SU-DHL-6 (cell line): Measurements from ENCODE around the gene RNF38.
"Not testable (repeated sequence)": the region's sequence is repeated elsewhere in the genome, so short reads cannot be mapped to it uniquely, and the experiment has no call there.

ENCODE experiments used
- H2AFZ ChIP-seq: fragments of 200-600 bp; sonication (generic); 2 replicates; pipeline ENCODE4 v1.6.1; 2014; ENCODE audit warnings: low read depth, mild to moderate bottlenecking, moderate library complexity, mixed read lengths, antibody characterized with exemption, low read length; ENCODE audit not compliant: severe bottlenecking
- H3F3A ChIP-seq: fragments of 200-600 bp; shearing (Covaris generic); 2 replicates; pipeline ENCODE4 v1.6.0; 2016; ENCODE audit warnings: antibody characterized with exemption, mild to moderate bottlenecking; ENCODE audit not compliant: insufficient read depth
- H3K27ac ChIP-seq: fragments of 200-600 bp; sonication (generic); 2 replicates; pipeline ENCODE4 v1.5.1; 2016; ENCODE audit warnings: low read depth, mild to moderate bottlenecking, low read length, moderate library complexity, mixed read lengths
- H3K27me3 ChIP-seq: fragments of 200-600 bp; sonication (generic), shearing (Covaris generic); 2 replicates; pipeline ENCODE4 v1.6.0; 2014; ENCODE audit warnings: mild to moderate bottlenecking, low read length
- H3K36me3 ChIP-seq: fragments of 200-600 bp; sonication (generic); 2 replicates; pipeline ENCODE4 v1.6.1; 2014; ENCODE audit warnings: mild to moderate bottlenecking, low read length, mixed read lengths
- H3K4me2 ChIP-seq: fragments of 300-600, 200-600 bp; shearing (Covaris generic), sonication (generic); 2 replicates; pipeline ENCODE4 v1.6.0; 2014; ENCODE audit warnings: low read length, low read depth, mild to moderate bottlenecking; ENCODE audit not compliant: poor library complexity, severe bottlenecking
- H3K4me3 ChIP-seq: fragments of 200-600 bp; sonication (generic); 2 replicates; pipeline ENCODE4 v1.5.1; 2014; ENCODE audit warnings: antibody characterized with exemption, low read length, mild to moderate bottlenecking, mixed read lengths; ENCODE audit not compliant: insufficient read depth, poor library complexity, severe bottlenecking
- H3K79me2 ChIP-seq: fragments of 200-600 bp; sonication (generic); 2 replicates; pipeline ENCODE4 v1.6.1; 2014; ENCODE audit warnings: mild to moderate bottlenecking, low read length, moderate library complexity; ENCODE audit not compliant: insufficient read depth
- H3K9ac ChIP-seq: fragments of 200-600 bp; sonication (generic); 2 replicates; pipeline ENCODE4 v1.7.0; 2014; ENCODE audit warnings: mild to moderate bottlenecking, low read length
- H3K9me2 ChIP-seq: fragments of 200-600 bp; sonication (generic); replicated peaks from 2 replicates; pipeline ENCODE4 v1.6.1; 2014; ENCODE audit warnings: low read length; ENCODE audit not compliant: insufficient read depth
- H3K9me3 ChIP-seq: fragments of 200-600 bp; sonication (generic); 2 replicates; pipeline ENCODE4 v1.6.1; 2014; ENCODE audit warnings: low read length, mixed read lengths; ENCODE audit not compliant: insufficient read depth
- H4K20me1 ChIP-seq: fragments of 200-600 bp; sonication (generic); 2 replicates; pipeline ENCODE4 v1.6.1; 2014; ENCODE audit warnings: low read depth, mild to moderate bottlenecking, antibody characterized with exemption, low read length, moderate library complexity, mixed read lengths
- CTCF ChIP-seq: fragments of 200-600 bp; sonication (generic); IDR thresholded peaks from one replicate; pipeline ENCODE4 v1.5.1; 2017; ENCODE audit warnings: antibody characterized with exemption, mild to moderate bottlenecking, low read length, moderate library complexity; ENCODE audit not compliant: insufficient read depth, poor library complexity, severe bottlenecking
- EZH2phosphoT487 ChIP-seq: fragments of 200-600 bp; sonication (generic), shearing (Covaris generic); conservative IDR thresholded peaks from 2 replicates; pipeline ENCODE4 v1.6.1; 2018; ENCODE audit warnings: mild to moderate bottlenecking, antibody characterized with exemption, low read length, moderate library complexity, mixed read lengths

The RNF38 gene

GRCh38 chr9:36298566-36298965 is 101.5 kb downstream of the RNF38 start:
- no peaks in the 10 kb centered on the region for H3F3A ChIP-seq
- no peak overlapping the region for H3K27ac ChIP-seq
- no peaks in the 10 kb centered on the region for H3K9me3 ChIP-seq
- TF ChIP-seq EZH2phosphoT487 (no peak), CTCF (no peak)
- H3K27me3 ChIP-seq: no peaks in the 10 kb centered on the region
- H3K36me3 ChIP-seq: no peaks in the 10 kb centered on the region
- no peak overlapping the region for H3K9ac ChIP-seq
- no peak overlapping the region for H3K4me2 ChIP-seq
- H4K20me1 ChIP-seq: no peaks in the 10 kb centered on the region
- H2AFZ ChIP-seq: no peak overlapping the region
- H3K4me3 ChIP-seq: no peak overlapping the region
- H3K79me2 ChIP-seq: no peaks in the 10 kb centered on the region
- H3K9me2 ChIP-seq: no peaks in the 10 kb centered on the region

GRCh38 chr9:36297798-36298197 is 102.3 kb downstream of the RNF38 start:
- no peaks in the 10 kb centered on the region for H3F3A ChIP-seq
- H3K79me2 ChIP-seq: no peaks in the 10 kb centered on the region
- H3K9ac ChIP-seq: no peak overlapping the region
- H3K9me3 ChIP-seq: no peaks in the 10 kb centered on the region
- H3K27me3 ChIP-seq: no peaks in the 10 kb centered on the region
- H3K27ac ChIP-seq: no peak overlapping the region
- H4K20me1 ChIP-seq: no peaks in the 10 kb centered on the region
- no peak for TF ChIP-seq EZH2phosphoT487
- TF ChIP-seq CTCF: no peak
- no peak overlapping the region for H3K4me3 ChIP-seq
- H3K4me2 ChIP-seq: no peak overlapping the region
- no peaks in the 10 kb centered on the region for H3K36me3 ChIP-seq
- H2AFZ ChIP-seq: no peak overlapping the region
- no peaks in the 10 kb centered on the region for H3K9me2 ChIP-seq

- H3K4me2 ChIP-seq, H3K27me3 ChIP-seq, H2AFZ ChIP-seq, H3K36me3 ChIP-seq, H3F3A ChIP-seq, H3K27ac ChIP-seq, H3K4me3 ChIP-seq, H4K20me1 ChIP-seq, H3K9me2 ChIP-seq, H3K9ac ChIP-seq, H3K9me3 ChIP-seq, H3K79me2 ChIP-seq: not testable (repeated sequence)
These were observed 105.1 kb downstream of the RNF38 start for GRCh38 chr9:36294996-36295395.

- no peaks in the 10 kb centered on the region for H3K9me2 ChIP-seq
- H3K9me3 ChIP-seq: no peaks in the 10 kb centered on the region
- H3K4me3 ChIP-seq: no peak overlapping the region
- H3K27me3 ChIP-seq: no peaks in the 10 kb centered on the region
- no peak overlapping the region for H2AFZ ChIP-seq
- no peak overlapping the region for H3K9ac ChIP-seq
- no peaks in the 10 kb centered on the region for H3K36me3 ChIP-seq
- no peaks in the 10 kb centered on the region for H3F3A ChIP-seq
- no peak for TF ChIP-seq EZH2phosphoT487
- no peak for TF ChIP-seq CTCF
- H3K79me2 ChIP-seq: no peaks in the 10 kb centered on the region
- H3K4me2 ChIP-seq: no peak overlapping the region
- no peak overlapping the region for H3K27ac ChIP-seq
- no peaks in the 10 kb centered on the region for H4K20me1 ChIP-seq
These were observed 106.2 kb downstream of the RNF38 start for GRCh38 chr9:36293918-36294317.
